ENCODE results near the gene NMT1.

- no peak for TF ChIP-seq CTCF (conservative IDR thresholded peaks at IDR 0.05)
- TF ChIP-seq ZFX (IDR thresholded peaks at IDR 0.05), result no peak
These were observed 14.5 kb upstream of the NMT1 start for GRCh38 chr17:45046537-45047125.

Measured in C4-2B (cell line).